ENCODE results near the gene BRPF3.
"Not testable (repeated sequence)": the region's sequence is repeated elsewhere in the genome, so short reads cannot be mapped to it uniquely, and the experiment has no call there.

The BRPF3 gene

GRCh38 chr6:36200154-36200891 lies 3.8 kb downstream of the BRPF3 start:
- DNase-seq (ENCODE audit: low read depth, low spot score), result no peak

GRCh38 chr6:36200998-36201596 lies 4.6 kb downstream of the BRPF3 start:
- DNase-seq (ENCODE audit: low read depth, low spot score), result no peak

- no peak for DNase-seq (ENCODE audit: low read depth, low spot score)
Measured at GRCh38 chr6:36201612-36202011, 5.1 kb downstream of the BRPF3 start.

- no peak for DNase-seq (ENCODE audit: low read depth, low spot score)
Measured at GRCh38 chr6:36202101-36202500, 5.6 kb downstream of the BRPF3 start.

GRCh38 chr6:36204068-36204753 lies 7.7 kb downstream of the BRPF3 start:
- DNase-seq (ENCODE audit: low read depth, low spot score), result no peak

- no peak for DNase-seq (ENCODE audit: low read depth, low spot score)
Measured at GRCh38 chr6:36207155-36207554, 10.6 kb downstream of the BRPF3 start.

GRCh38 chr6:36209606-36210005 lies 13.1 kb downstream of the BRPF3 start:
- DNase-seq (ENCODE audit: low read depth, low spot score), result no peak

GRCh38 chr6:36210182-36210581 lies 13.6 kb downstream of the BRPF3 start:
- no peak for DNase-seq (ENCODE audit: low read depth, low spot score)

- DNase-seq (ENCODE audit: low read depth, low spot score), result no peak
Measured at GRCh38 chr6:36210886-36211595, 14.5 kb downstream of the BRPF3 start.

GRCh38 chr6:36216559-36216958 lies 20.0 kb downstream of the BRPF3 start:
- no peak for DNase-seq (ENCODE audit: low read depth, low spot score)

GRCh38 chr6:36217188-36217587 lies 20.6 kb downstream of the BRPF3 start:
- DNase-seq (ENCODE audit: low read depth, low spot score), result no peak

GRCh38 chr6:36217946-36218345 lies 21.4 kb downstream of the BRPF3 start:
- DNase-seq (ENCODE audit: low read depth, low spot score), result no peak

- DNase-seq (ENCODE audit: low read depth, low spot score), result not testable (repeated sequence)
Measured at GRCh38 chr6:36218516-36218915, 22.0 kb downstream of the BRPF3 start.

- no peak for DNase-seq (ENCODE audit: low read depth, low spot score)
Measured at GRCh38 chr6:36219081-36219480, 22.5 kb downstream of the BRPF3 start.

- DNase-seq (ENCODE audit: low read depth, low spot score), result no peak
Measured at GRCh38 chr6:36220226-36220625, 23.7 kb downstream of the BRPF3 start.

- DNase-seq (ENCODE audit: low read depth, low spot score), result no peak
Measured at GRCh38 chr6:36221674-36222073, 25.1 kb downstream of the BRPF3 start.

- DNase-seq (ENCODE audit: low read depth, low spot score), result no peak
Measured at GRCh38 chr6:36222924-36223323, 26.4 kb downstream of the BRPF3 start.

GRCh38 chr6:36223706-36224105 lies 27.2 kb downstream of the BRPF3 start:
- DNase-seq (ENCODE audit: low read depth, low spot score), result no peak

GRCh38 chr6:36224918-36225461 lies 28.4 kb downstream of the BRPF3 start:
- no peak for DNase-seq (ENCODE audit: low read depth, low spot score)

GRCh38 chr6:36226438-36227047 lies 30.0 kb downstream of the BRPF3 start:
- no peak for DNase-seq (ENCODE audit: low read depth, low spot score)

GRCh38 chr6:36227379-36228228 lies 31.1 kb downstream of the BRPF3 start:
- no peak for DNase-seq (ENCODE audit: low read depth, low spot score)

Measured in ELF-1 (cell line).